Measurements from ENCODE around the gene KRTAP10-7.

DNA sequence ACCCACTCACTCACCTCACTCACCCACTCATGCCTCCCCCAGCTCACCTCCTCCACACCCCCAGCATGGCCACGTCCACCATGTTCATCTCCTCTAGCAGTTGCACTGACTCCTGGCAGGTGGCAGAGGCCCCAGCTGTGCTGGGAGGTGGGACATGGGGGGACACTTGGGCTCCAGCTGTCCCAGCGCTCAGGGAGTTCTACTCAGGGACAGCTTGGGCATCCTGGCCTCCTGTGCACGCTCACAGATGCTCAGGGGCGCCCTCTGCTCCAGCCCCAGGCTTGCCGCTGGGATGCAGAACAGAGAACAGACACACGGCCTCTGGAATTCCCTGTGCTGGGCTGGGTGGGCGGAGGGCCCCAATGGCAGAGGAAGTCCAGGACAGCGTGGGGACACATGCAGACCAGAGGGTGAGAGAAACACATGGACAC lies 16.7 kb downstream of the KRTAP10-7 start:
- TF ChIP-seq, protein P1, sequence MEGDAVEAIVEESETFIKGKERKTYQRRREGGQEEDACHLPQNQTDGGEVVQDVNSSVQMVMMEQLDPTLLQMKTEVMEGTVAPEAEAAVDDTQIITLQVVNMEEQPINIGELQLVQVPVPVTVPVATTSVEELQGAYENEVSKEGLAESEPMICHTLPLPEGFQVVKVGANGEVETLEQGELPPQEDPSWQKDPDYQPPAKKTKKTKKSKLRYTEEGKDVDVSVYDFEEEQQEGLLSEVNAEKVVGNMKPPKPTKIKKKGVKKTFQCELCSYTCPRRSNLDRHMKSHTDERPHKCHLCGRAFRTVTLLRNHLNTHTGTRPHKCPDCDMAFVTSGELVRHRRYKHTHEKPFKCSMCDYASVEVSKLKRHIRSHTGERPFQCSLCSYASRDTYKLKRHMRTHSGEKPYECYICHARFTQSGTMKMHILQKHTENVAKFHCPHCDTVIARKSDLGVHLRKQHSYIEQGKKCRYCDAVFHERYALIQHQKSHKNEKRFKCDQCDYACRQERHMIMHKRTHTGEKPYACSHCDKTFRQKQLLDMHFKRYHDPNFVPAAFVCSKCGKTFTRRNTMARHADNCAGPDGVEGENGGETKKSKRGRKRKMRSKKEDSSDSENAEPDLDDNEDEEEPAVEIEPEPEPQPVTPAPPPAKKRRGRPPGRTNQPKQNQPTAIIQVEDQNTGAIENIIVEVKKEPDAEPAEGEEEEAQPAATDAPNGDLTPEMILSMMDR (conservative IDR thresholded peaks at IDR 0.05 in 1 of 2, IDR thresholded peaks at IDR 0.05 in 1 of 2; ENCODE audit: extremely low read depth in 1 of 2, insufficient read depth in 1 of 2, low read depth in 1 of 2, low read length in 2 of 2) = no peak
- TF ChIP-seq EZH2 (IDR thresholded peaks at IDR 0.05; ENCODE audit: borderline replicate concordance, low read length) = no peak

All from mammary epithelial cell (primary cell).